ENCODE measurements around the gene C3orf20.

- TF ChIP-seq EZH2 (IDR thresholded peaks at IDR 0.05; ENCODE audit: low read depth, unreplicated experiment) (no peak), POLR2AphosphoS5 (IDR thresholded peaks at IDR 0.05; ENCODE audit: low read depth) (no peak), CTCF (conservative IDR thresholded peaks at IDR 0.05; ENCODE audit: low read depth in 2 of 2) (no peak)
These were observed 13.6 kb downstream of the C3orf20 start for GRCh38 chr3:14688525-14688924.
